Fibroblast of the conjunctiva (primary cell): Measurements from ENCODE around the gene VPS54.
A peak's percentile ranks its signal among the peaks of the same experiment; 100 is the strongest.

Source experiments
- DNase-seq: peaks from one replicate; pipeline ENCODE4 v3.0.0-alpha.2; 2010; ENCODE audit warnings: low read depth

VPS54 gene

GRCh38 chr2:64019083-64019974 is at the start of gene VPS54:
TSS of gene VPS54 (minus strand) at chr2:64019428. CDS start at chr2:63983999, 35,429 bp downstream.
- no peak for DNase-seq

GRCh38 chr2:64067326-64067725 is 48.1 kb upstream of the VPS54 start:
- DNase-seq = no peak

GRCh38 chr2:64065516-64065915 is 46.3 kb upstream of the VPS54 start:
- DNase-seq = no peak

GRCh38 chr2:64063924-64064331 is 44.7 kb upstream of the VPS54 start:
- DNase-seq = peak; percentile 33

- DNase-seq = no peak
These were observed 44.2 kb upstream of the VPS54 start for GRCh38 chr2:64063454-64063853.

GRCh38 chr2:64062840-64063239 is 43.6 kb upstream of the VPS54 start:
- DNase-seq = peak; percentile 24

- no peak for DNase-seq
These were observed 40.0 kb upstream of the VPS54 start for GRCh38 chr2:64059270-64059669.

- no peak for DNase-seq
These were observed 36.8 kb upstream of the VPS54 start for GRCh38 chr2:64056021-64056420.

GRCh38 chr2:64054161-64054915 is 35.1 kb upstream of the VPS54 start:
- DNase-seq = no peak

GRCh38 chr2:64052463-64053241 is 33.4 kb upstream of the VPS54 start:
- no peak for DNase-seq

GRCh38 chr2:64049633-64050220 is 30.5 kb upstream of the VPS54 start:
- DNase-seq = peak; percentile 40

GRCh38 chr2:64045938-64046337 is 26.7 kb upstream of the VPS54 start:
- DNase-seq = no peak

GRCh38 chr2:64040161-64040560 is 20.9 kb upstream of the VPS54 start:
- DNase-seq = no peak

GRCh38 chr2:64036034-64036705 is 16.9 kb upstream of the VPS54 start:
- DNase-seq = no peak

- DNase-seq = no peak
These were observed 16.1 kb upstream of the VPS54 start for GRCh38 chr2:64035072-64035942.

GRCh38 chr2:64029116-64029665 is 10.0 kb upstream of the VPS54 start:
- no peak for DNase-seq

- DNase-seq = no peak
These were observed 6.5 kb upstream of the VPS54 start for GRCh38 chr2:64025741-64026140.

- DNase-seq = no peak
These were observed 5.2 kb upstream of the VPS54 start for GRCh38 chr2:64024259-64024949.

- DNase-seq = no peak
These were observed 4.4 kb upstream of the VPS54 start for GRCh38 chr2:64023485-64024258.
